Muscle layer of duodenum (tissue), 2 donors: ENCODE measurements around the gene TMEM207.

Source experiments
- H3K27ac ChIP-seq: one replicate; pipeline ENCODE4 v1.7.0; 2013; ENCODE audit warnings: mild to moderate bottlenecking, low read length
- H3K27me3 ChIP-seq: one replicate; pipeline ENCODE4 v1.7.0; 2013; ENCODE audit warnings: low read depth, mild to moderate bottlenecking, control low read depth, low read length
- H3K36me3 ChIP-seq, 2 donors: one replicate each; pipeline ENCODE4 v1.7.0; 2013; ENCODE audit warnings: low read length in 2 of 2, control low read depth in 1 of 2, mild to moderate bottlenecking in 1 of 2; ENCODE audit not compliant: insufficient read depth in 2 of 2, control insufficient read depth in 1 of 2
- H3K4me1 ChIP-seq, 2 donors: one replicate each; pipeline ENCODE4 v1.7.0; 2013; ENCODE audit warnings: low read length in 2 of 2, mild to moderate bottlenecking in 2 of 2, control low read depth in 1 of 2, moderate library complexity in 1 of 2; ENCODE audit not compliant: insufficient read depth in 2 of 2, control insufficient read depth in 1 of 2
- H3K4me3 ChIP-seq, 2 donors: one replicate each; pipeline ENCODE4 v1.7.0; 2013; ENCODE audit warnings: low read length in 2 of 2, low read depth in 1 of 2, mild to moderate bottlenecking in 1 of 2
- H3K9me3 ChIP-seq, 2 donors: one replicate each; pipeline ENCODE4 v1.7.0; 2013; ENCODE audit warnings: low read length in 2 of 2, control low read depth in 1 of 2, mild to moderate bottlenecking in 1 of 2; ENCODE audit not compliant: control insufficient read depth in 1 of 2
- donor health status: healthy.

The TMEM207 gene

DNA sequence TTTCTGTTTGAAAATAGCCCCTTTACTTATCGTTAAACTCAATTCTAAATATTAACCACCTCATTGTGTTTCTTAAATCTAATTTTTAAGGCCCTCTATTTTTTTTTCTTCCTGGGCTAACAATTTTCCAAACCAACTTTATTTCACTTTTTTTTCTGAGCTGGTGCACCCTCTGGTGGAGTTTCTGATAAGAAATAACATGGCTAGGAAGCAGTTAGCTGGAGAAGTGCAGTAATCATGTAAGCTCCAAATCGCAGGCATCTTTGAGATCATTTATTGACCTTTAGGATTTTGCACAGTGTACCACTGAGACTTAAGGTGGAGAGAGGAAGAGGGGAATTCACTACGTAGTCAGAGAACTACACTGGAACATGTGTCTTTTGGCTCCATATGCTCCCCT, 6.4 kb downstream of the TMEM207 start:
- Histone ChIP-seq H3K27me3 (no peaks in the 10 kb centered on the region), H3K9me3 (no peaks in the 10 kb centered on the region), H3K4me3 (no peak overlapping the region), H3K27ac (no peak overlapping the region), H3K4me1 (no peaks in the 10 kb centered on the region), H3K36me3 (no peaks in the 10 kb centered on the region)

- H3K36me3 ChIP-seq: no peaks in the 10 kb centered on the region
- no peak overlapping the region for H3K4me3 ChIP-seq
- H3K9me3 ChIP-seq: no peaks in the 10 kb centered on the region
- H3K27ac ChIP-seq: no peak overlapping the region
- no peaks in the 10 kb centered on the region for H3K27me3 ChIP-seq
- no peaks in the 10 kb centered on the region for H3K4me1 ChIP-seq
Measured at GRCh38 chr3:190442240-190442639, 7.5 kb downstream of the TMEM207 start.

- Histone ChIP-seq H3K9me3 (no peaks in the 10 kb centered on the region), H3K36me3 (no peaks in the 10 kb centered on the region)
Measured at GRCh38 chr3:190436331-190436730, 13.4 kb downstream of the TMEM207 start.

DNA sequence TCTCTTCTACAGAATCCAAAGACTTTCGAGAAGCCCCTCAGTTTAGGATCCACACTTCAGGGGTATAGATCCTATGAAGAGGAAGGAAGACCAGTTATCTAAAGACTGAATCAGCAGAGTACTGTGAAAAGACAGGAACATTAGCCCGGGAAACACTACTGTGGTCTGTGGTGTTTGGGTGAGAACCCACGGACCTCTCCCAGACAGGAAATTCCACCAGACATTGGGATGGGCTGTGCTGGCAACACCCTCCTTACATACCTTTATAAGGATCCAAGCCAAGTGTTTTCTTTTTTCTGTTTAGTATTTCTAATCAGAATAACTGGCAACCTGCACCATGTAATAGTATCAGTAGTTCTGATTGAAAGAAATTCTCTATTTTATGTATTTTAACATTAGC, 14.1 kb downstream of the TMEM207 start:
- Histone ChIP-seq H3K27ac (no peak overlapping the region), H3K36me3 (no peaks in the 10 kb centered on the region), H3K27me3 (no peaks in the 10 kb centered on the region), H3K4me1 (no peaks in the 10 kb centered on the region), H3K9me3 (no peaks in the 10 kb centered on the region), H3K4me3 (no peak overlapping the region)

More at GRCh38 chr3:190436331-190436730, 13.4 kb downstream of the TMEM207 start:
- H3K27ac ChIP-seq: no peak overlapping the region
- no peaks in the 10 kb centered on the region for H3K27me3 ChIP-seq
- H3K4me1 ChIP-seq: no peaks in the 10 kb centered on the region
- no peak overlapping the region for H3K4me3 ChIP-seq

DNA sequence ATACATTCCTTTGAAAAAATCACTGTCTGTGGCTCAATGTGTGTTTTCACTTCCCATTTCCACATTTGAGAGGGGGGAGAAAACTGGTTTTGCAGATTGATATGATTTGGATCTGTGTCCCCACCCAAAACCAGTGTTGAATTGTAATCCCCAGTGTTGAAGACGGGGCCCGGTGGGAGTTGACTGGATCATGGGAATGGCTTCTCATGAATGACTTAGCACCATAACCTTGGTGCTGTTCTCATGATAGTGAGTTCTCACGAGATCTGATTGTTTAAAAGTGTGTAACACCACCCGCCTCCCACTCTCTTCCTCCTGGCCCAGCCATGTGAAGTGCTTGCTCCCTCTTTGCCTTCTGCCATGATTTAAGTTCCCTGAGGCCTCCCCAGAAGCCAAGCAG, 16.1 kb downstream of the TMEM207 start:
- Histone ChIP-seq H3K4me1 (no peaks in the 10 kb centered on the region), H3K9me3 (no peaks in the 10 kb centered on the region), H3K27ac (no peak overlapping the region), H3K27me3 (no peaks in the 10 kb centered on the region), H3K36me3 (no peaks in the 10 kb centered on the region), H3K4me3 (no peak overlapping the region)

- H3K27me3 ChIP-seq: no peaks in the 10 kb centered on the region
- H3K9me3 ChIP-seq: no peaks in the 10 kb centered on the region
- H3K4me3 ChIP-seq: no peak overlapping the region
- no peaks in the 10 kb centered on the region for H3K4me1 ChIP-seq
- H3K27ac ChIP-seq: no peak overlapping the region
- H3K36me3 ChIP-seq: no peaks in the 10 kb centered on the region
Measured at GRCh38 chr3:190432216-190432615, 17.5 kb downstream of the TMEM207 start.

DNA sequence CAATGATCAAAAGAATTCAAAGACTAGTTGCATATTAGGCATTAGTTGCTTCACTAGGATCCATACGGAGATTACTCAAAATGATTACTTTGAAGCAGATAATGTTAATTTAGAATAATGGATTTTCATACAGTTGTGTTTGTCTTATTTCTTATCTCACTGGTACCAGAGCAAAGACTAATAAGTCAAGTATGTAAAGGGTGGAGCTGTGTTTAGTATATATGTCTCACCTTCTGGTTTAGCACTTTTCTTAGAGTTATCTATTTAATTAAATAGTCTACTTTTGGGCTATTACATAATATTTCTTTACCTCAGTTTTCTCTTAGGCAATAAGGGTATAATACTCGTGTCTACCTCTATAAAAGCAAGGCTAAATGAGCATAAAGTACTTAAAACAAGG, 18.8 kb downstream of the TMEM207 start:
- Histone ChIP-seq H3K36me3 (no peaks in the 10 kb centered on the region), H3K27ac (no peak overlapping the region), H3K27me3 (no peaks in the 10 kb centered on the region), H3K4me3 (no peak overlapping the region), H3K4me1 (no peaks in the 10 kb centered on the region), H3K9me3 (no peaks in the 10 kb centered on the region)

- H3K27me3 ChIP-seq: no peaks in the 10 kb centered on the region
- H3K36me3 ChIP-seq: no peaks in the 10 kb centered on the region
- no peaks in the 10 kb centered on the region for H3K9me3 ChIP-seq
- H3K4me3 ChIP-seq: no peak overlapping the region
- H3K4me1 ChIP-seq: no peaks in the 10 kb centered on the region
- H3K27ac ChIP-seq: no peak overlapping the region
Measured at GRCh38 chr3:190429681-190430080, 20.0 kb downstream of the TMEM207 start.

DNA sequence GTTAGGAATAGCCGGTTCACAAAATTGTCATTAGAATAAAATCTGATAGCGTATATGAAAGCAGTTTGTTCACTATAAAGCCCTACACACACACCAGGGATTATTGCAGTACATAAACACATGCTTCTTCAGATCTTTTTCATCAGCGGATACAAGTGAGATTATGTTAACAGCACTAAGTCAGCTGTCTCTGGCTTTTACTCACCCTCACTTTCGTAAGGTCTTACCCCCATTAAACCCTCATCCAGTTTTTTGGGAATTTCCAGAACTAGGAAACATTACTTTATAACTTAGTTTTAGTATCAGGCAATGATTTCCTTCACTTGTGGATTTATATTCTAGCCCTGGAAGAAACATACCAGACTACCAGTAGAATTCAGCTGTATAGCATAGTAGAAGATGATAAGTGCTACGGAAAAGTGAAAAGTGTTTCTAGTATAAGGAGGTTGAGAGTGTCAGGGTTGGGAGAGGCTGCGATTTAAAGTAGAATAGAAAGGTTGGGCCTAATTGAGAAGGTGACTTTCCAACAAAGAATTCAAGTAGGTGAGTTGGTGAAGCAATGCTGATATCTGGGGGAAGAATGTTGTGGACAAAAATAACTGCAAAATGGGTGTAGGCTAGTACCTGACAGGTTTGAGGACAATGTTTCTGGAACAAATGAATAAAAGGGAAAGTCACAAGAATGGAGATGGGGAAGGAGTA, 22.7 kb downstream of the TMEM207 start:
- Histone ChIP-seq H3K27me3 (no peaks in the 10 kb centered on the region), H3K9me3 (no peaks in the 10 kb centered on the region), H3K27ac (no peak overlapping the region), H3K4me1 (no peaks in the 10 kb centered on the region), H3K4me3 (no peak overlapping the region), H3K36me3 (no peaks in the 10 kb centered on the region)

DNA sequence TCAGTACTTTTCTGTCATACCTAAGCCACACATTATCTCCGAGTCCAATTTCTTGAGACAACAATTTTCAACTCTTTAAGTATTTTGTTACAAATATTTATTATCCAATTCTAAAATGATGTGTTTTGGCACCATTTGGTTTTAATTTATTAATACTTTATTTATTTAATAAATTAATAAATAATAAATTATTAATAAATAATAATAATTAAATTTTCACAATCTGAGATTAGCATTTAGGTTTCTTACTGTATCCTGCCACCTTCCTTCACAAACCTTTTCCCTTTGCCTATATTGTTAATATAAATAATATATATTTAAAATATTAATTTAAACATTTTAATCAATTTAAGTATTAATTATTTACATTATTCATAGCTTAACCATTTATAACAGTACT, 23.9 kb downstream of the TMEM207 start:
- no peak overlapping the region for H3K27ac ChIP-seq
- no peaks in the 10 kb centered on the region for H3K9me3 ChIP-seq
- no peaks in the 10 kb centered on the region for H3K4me1 ChIP-seq
- H3K4me3 ChIP-seq: no peak overlapping the region
- no peaks in the 10 kb centered on the region for H3K36me3 ChIP-seq
- no peaks in the 10 kb centered on the region for H3K27me3 ChIP-seq

GRCh38 chr3:190424478-190425439, 24.9 kb downstream of the TMEM207 start:
- Histone ChIP-seq H3K27ac (no peak overlapping the region), H3K36me3 (no peaks in the 10 kb centered on the region), H3K4me1 (no peaks in the 10 kb centered on the region), H3K4me3 (no peak overlapping the region), H3K9me3 (no peaks in the 10 kb centered on the region), H3K27me3 (no peaks in the 10 kb centered on the region)
